Transverse colon (tissue), 4 donors: ENCODE results near the gene FSTL3.

Experiments used
- EP300 ChIP-seq: sonication (generic); formaldehyde crosslinking; IDR thresholded peaks from one replicate; pipeline ENCODE4 v1.6.1; 2017; ENCODE audit warnings: antibody characterized with exemption, low read depth
- POLR2A ChIP-seq: fragments of 450-650 bp; IDR thresholded peaks from one replicate; pipeline ENCODE4 v1.6.1; 2016; ENCODE audit warnings: antibody characterized with exemption, mild to moderate bottlenecking, moderate library complexity
- POLR2AphosphoS5 ChIP-seq, 3 donors: sonication (generic); formaldehyde crosslinking; IDR thresholded peaks; one replicate each; pipeline ENCODE4 v1.6.1; 2016; ENCODE audit warnings: antibody characterized with exemption in 3 of 3
- TF ChIP-seq, protein P1 (sequence below), 5 experiments: fragments of 200-600 bp in 3 of 5; fragments of 450-650 bp in 2 of 5; sonication (generic) in 3 of 5; IDR thresholded peaks; 1 replicate in 2 of 5; 2 replicates in 3 of 5; pipeline ENCODE4 v1.5.1; 2016 to 2017; ENCODE audit warnings: antibody characterized with exemption in 5 of 5, inconsistent platforms in 3 of 5, mild to moderate bottlenecking in 2 of 5, moderate library complexity in 1 of 5

DNA sequence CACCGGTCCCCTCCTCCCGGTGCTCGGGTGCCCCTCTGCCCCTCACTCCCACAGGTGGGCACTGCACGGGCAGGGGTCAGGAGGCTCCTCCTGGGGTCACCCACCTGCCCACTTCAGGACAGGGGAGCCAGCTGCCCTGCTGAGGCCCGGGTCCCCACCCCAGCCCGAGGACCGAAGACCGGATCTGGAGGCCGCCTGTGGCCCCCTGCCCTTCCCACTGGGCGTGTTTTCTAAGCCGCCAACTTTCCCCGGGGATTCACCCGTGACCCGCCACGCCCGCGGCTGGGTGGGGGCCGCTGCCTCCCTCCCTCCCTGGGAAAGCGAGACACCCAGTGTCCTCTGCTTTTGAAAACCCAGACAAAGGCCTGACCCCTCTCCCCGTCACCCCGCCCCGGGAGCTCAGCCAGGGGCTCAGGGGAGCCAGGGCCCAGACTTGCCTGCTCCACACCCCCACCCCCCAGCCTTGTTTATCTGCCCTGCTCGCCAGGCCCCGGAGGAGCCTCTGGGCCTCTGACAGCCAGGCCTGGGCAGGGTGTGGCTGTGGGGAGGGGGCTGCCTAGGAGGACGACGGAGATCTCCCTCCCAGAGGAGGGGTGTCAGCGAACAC, 33.9 kb downstream of the FSTL3 start:
- TF ChIP-seq, protein P1, sequence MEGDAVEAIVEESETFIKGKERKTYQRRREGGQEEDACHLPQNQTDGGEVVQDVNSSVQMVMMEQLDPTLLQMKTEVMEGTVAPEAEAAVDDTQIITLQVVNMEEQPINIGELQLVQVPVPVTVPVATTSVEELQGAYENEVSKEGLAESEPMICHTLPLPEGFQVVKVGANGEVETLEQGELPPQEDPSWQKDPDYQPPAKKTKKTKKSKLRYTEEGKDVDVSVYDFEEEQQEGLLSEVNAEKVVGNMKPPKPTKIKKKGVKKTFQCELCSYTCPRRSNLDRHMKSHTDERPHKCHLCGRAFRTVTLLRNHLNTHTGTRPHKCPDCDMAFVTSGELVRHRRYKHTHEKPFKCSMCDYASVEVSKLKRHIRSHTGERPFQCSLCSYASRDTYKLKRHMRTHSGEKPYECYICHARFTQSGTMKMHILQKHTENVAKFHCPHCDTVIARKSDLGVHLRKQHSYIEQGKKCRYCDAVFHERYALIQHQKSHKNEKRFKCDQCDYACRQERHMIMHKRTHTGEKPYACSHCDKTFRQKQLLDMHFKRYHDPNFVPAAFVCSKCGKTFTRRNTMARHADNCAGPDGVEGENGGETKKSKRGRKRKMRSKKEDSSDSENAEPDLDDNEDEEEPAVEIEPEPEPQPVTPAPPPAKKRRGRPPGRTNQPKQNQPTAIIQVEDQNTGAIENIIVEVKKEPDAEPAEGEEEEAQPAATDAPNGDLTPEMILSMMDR (IDR thresholded peaks at IDR 0.05): no peak
- no peak for TF ChIP-seq POLR2A
- TF ChIP-seq EP300: no peak
- TF ChIP-seq POLR2AphosphoS5 (IDR thresholded peaks at IDR 0.05): peak in 1 of 3 donors; percentile 18
